ENCODE data around the gene RTTN.

RTTN gene

GRCh38 chr18:70194227-70194890, 11.1 kb downstream of the RTTN start:
- TF ChIP-seq, protein P1, sequence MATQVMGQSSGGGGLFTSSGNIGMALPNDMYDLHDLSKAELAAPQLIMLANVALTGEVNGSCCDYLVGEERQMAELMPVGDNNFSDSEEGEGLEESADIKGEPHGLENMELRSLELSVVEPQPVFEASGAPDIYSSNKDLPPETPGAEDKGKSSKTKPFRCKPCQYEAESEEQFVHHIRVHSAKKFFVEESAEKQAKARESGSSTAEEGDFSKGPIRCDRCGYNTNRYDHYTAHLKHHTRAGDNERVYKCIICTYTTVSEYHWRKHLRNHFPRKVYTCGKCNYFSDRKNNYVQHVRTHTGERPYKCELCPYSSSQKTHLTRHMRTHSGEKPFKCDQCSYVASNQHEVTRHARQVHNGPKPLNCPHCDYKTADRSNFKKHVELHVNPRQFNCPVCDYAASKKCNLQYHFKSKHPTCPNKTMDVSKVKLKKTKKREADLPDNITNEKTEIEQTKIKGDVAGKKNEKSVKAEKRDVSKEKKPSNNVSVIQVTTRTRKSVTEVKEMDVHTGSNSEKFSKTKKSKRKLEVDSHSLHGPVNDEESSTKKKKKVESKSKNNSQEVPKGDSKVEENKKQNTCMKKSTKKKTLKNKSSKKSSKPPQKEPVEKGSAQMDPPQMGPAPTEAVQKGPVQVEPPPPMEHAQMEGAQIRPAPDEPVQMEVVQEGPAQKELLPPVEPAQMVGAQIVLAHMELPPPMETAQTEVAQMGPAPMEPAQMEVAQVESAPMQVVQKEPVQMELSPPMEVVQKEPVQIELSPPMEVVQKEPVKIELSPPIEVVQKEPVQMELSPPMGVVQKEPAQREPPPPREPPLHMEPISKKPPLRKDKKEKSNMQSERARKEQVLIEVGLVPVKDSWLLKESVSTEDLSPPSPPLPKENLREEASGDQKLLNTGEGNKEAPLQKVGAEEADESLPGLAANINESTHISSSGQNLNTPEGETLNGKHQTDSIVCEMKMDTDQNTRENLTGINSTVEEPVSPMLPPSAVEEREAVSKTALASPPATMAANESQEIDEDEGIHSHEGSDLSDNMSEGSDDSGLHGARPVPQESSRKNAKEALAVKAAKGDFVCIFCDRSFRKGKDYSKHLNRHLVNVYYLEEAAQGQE (IDR thresholded peaks at IDR 0.05; ENCODE audit: insufficient read depth in 1 of 2, low read depth in 2 of 2, low read length in 2 of 2): no peak
- TF ChIP-seq TAF1 (IDR thresholded peaks at IDR 0.05; ENCODE audit: borderline replicate concordance, insufficient read depth, low read length): no peak
- no peak for TF ChIP-seq FOXP2 (optimal IDR thresholded peaks at IDR 0.05; ENCODE audit: borderline replicate concordance, extremely low read depth, extremely low read length, insufficient read depth)
- no peak for TF ChIP-seq POLR2AphosphoS5 (IDR thresholded peaks at IDR 0.05; ENCODE audit: low read depth, low read length)
- no peak for TF ChIP-seq SIN3A (IDR thresholded peaks at IDR 0.05; ENCODE audit: borderline replicate concordance, insufficient read depth, low read length)

DNA sequence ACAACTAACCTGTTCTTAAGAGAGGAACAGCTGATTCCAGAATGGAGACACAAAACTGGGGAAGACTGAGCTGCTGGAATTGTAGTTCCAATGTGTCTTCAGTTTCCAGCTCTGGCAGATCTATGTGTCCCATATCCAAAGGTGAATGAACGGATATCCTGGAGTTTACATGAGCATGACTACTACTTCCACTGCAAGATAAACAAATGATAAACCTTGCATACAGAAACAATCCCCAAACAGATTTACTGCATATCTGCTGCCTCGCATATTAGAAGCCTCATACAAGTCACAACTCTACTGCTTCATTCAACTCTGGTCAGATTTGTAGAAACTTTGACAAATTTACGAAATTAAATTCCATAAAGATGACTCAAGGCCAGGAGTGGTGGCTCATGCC, 15.0 kb downstream of the RTTN start:
- TF ChIP-seq, protein P1 (IDR thresholded peaks at IDR 0.05; ENCODE audit: insufficient read depth in 1 of 2, low read depth in 2 of 2, low read length in 2 of 2): no peak
- TF ChIP-seq FOXP2 (optimal IDR thresholded peaks at IDR 0.05; ENCODE audit: borderline replicate concordance, extremely low read depth, extremely low read length, insufficient read depth) (no peak), POLR2AphosphoS5 (IDR thresholded peaks at IDR 0.05; ENCODE audit: low read depth, low read length) (no peak), SIN3A (IDR thresholded peaks at IDR 0.05; ENCODE audit: borderline replicate concordance, insufficient read depth, low read length) (no peak), TAF1 (IDR thresholded peaks at IDR 0.05; ENCODE audit: borderline replicate concordance, insufficient read depth, low read length) (no peak)

- TF ChIP-seq TAF1 (IDR thresholded peaks at IDR 0.05; ENCODE audit: borderline replicate concordance, insufficient read depth, low read length) (no peak), FOXP2 (optimal IDR thresholded peaks at IDR 0.05; ENCODE audit: borderline replicate concordance, extremely low read depth, extremely low read length, insufficient read depth) (no peak), POLR2AphosphoS5 (IDR thresholded peaks at IDR 0.05; ENCODE audit: low read depth, low read length) (no peak), SIN3A (IDR thresholded peaks at IDR 0.05; ENCODE audit: borderline replicate concordance, insufficient read depth, low read length) (no peak)
- TF ChIP-seq, protein P1 (IDR thresholded peaks at IDR 0.05; ENCODE audit: insufficient read depth in 1 of 2, low read depth in 2 of 2, low read length in 2 of 2): no peak
Observed at GRCh38 chr18:70188113-70188512, 17.4 kb downstream of the RTTN start.

DNA sequence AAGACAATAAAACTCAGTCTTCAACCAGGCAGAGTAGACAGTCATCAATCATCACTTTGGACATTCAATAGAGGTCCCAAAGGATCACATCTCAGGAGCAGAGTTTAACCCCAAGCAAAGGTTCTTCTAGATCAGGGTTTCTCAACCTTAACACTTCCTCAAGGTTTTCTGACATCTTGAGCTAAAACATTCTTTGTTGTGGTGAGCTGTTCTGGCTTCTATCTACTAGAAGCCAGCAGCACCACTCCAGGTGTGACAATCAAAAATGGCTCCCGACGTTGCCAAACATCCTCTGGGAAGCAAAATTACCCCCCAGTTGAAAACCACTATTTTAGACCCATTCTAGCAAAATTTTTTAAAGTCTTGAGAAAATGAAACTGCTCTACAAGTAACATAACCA, 22.0 kb downstream of the RTTN start:
- TF ChIP-seq POLR2AphosphoS5 (IDR thresholded peaks at IDR 0.05; ENCODE audit: low read depth, low read length) (no peak), TAF1 (IDR thresholded peaks at IDR 0.05; ENCODE audit: borderline replicate concordance, insufficient read depth, low read length) (no peak), SIN3A (IDR thresholded peaks at IDR 0.05; ENCODE audit: borderline replicate concordance, insufficient read depth, low read length) (no peak), FOXP2 (optimal IDR thresholded peaks at IDR 0.05; ENCODE audit: borderline replicate concordance, extremely low read depth, extremely low read length, insufficient read depth) (no peak)
- TF ChIP-seq, protein P1 (IDR thresholded peaks at IDR 0.05; ENCODE audit: insufficient read depth in 1 of 2, low read depth in 2 of 2, low read length in 2 of 2): no peak

Measured in PFSK-1 (cell line).